K562 (cell line): ENCODE results near the gene ERICH2. TPM values are rescaled to one million over a fixed set of nuclear protein-coding genes. Genes with fewer than 3 reads are reported as not detected.

Experiments used
- CCAR2 ChIP-seq: fragments of 200-400 bp; formaldehyde crosslinking; IDR thresholded peaks from 2 replicates; pipeline ENCODE4 v1.6.1; 2017; ENCODE audit warnings: mild to moderate bottlenecking, low read depth, low read length
- CTBP1 ChIP-seq: fragments of 450-650 bp; IDR thresholded peaks from 2 replicates; pipeline ENCODE4 v1.6.1; 2016; ENCODE audit warnings: borderline replicate concordance
- CXXC5 ChIP-seq: fragments of 250-450 bp; sonication (Bioruptor Pico); IDR thresholded peaks from 2 replicates; pipeline ENCODE4 v1.8.0; 2022; ENCODE audit warnings: inconsistent platforms, mild to moderate bottlenecking, moderate library complexity
- GABPB2 ChIP-seq: fragments of 250-450 bp; sonication (Bioruptor Pico); conservative IDR thresholded peaks from 2 replicates; pipeline ENCODE4 v1.5.1; 2021; ENCODE audit warnings: mild to moderate bottlenecking
- GATA2 ChIP-seq: sonication (generic); formaldehyde crosslinking; IDR thresholded peaks from 2 replicates; pipeline ENCODE4 v1.4.0; 2020; ENCODE audit warnings: mild to moderate bottlenecking, missing genetic modification reagents
- GTF2E2 ChIP-seq: fragments of 200-800 bp; sonication (Bioruptor generic); IDR thresholded peaks from 2 replicates; pipeline ENCODE4 v1.6.1; 2016; ENCODE audit warnings: missing genetic modification characterization, missing compliant biosample characterization
- ID3 ChIP-seq, 2 experiments: fragments of 250-450 bp in 1 of 2; fragments of 450-650 bp in 1 of 2; sonication (Bioruptor Pico) in 1 of 2; IDR thresholded peaks; 2 replicates each; pipeline versions ENCODE4 v1.6.1 to v1.8.0; 2016 to 2021; ENCODE audit warnings: mild to moderate bottlenecking in 2 of 2, moderate library complexity in 2 of 2, missing compliant biosample characterization in 1 of 2, missing genetic modification characterization in 1 of 2
- IFI16 ChIP-seq: fragments of 250-450 bp; sonication (Bioruptor Pico); IDR thresholded peaks from 2 replicates; pipeline ENCODE4 v2.1.2; 2022; ENCODE audit warnings: mild to moderate bottlenecking, inconsistent platforms
- KAT2B ChIP-seq: IDR thresholded peaks from one replicate; pipeline ENCODE4 v1.6.1; 2012; ENCODE audit warnings: low read depth, mild to moderate bottlenecking, control low read depth, inconsistent platforms, low read length, moderate library complexity
- KDM4B ChIP-seq, 2 experiments: fragments of 450-650 bp in 1 of 2; sonication (generic) in 1 of 2; IDR thresholded peaks; 2 replicates each; pipeline ENCODE4 v1.6.1; 2016 to 2017; ENCODE audit warnings: borderline replicate concordance in 2 of 2, antibody characterized with exemption in 1 of 2, low read depth in 1 of 2, mild to moderate bottlenecking in 1 of 2
- NR2C2 ChIP-seq, 2 experiments: fragments of 200-800 bp in 1 of 2; sonication (Bioruptor generic) in 1 of 2; sonication (generic) in 1 of 2; formaldehyde crosslinking in 1 of 2; IDR thresholded peaks; 2 replicates each; pipeline versions ENCODE4 v1.6.1 to v1.8.0; 2016 to 2022; ENCODE audit warnings: mild to moderate bottlenecking in 1 of 2, missing compliant biosample characterization in 1 of 2, missing genetic modification characterization in 1 of 2, missing genetic modification reagents in 1 of 2
- POU5F1 ChIP-seq: fragments of 150-350 bp; IDR thresholded peaks from 2 replicates; pipeline ENCODE4 v1.6.1; 2014; ENCODE audit warnings: borderline replicate concordance, low read length, low read depth, mild to moderate bottlenecking; ENCODE audit not compliant: partially characterized antibody
- SFPQ ChIP-seq: fragments of 200-400 bp; formaldehyde crosslinking; IDR thresholded peaks from 2 replicates; pipeline ENCODE4 v1.6.1; 2017; ENCODE audit warnings: mild to moderate bottlenecking, low read depth, low read length, moderate library complexity
- SNAPC5 ChIP-seq: fragments of 250-450 bp; sonication (Bioruptor Pico); IDR thresholded peaks from 2 replicates; pipeline ENCODE4 v1.8.0; 2021; ENCODE audit warnings: moderate library complexity, mild to moderate bottlenecking, inconsistent platforms
- STAT5B ChIP-seq: fragments of 250-450 bp; sonication (Bioruptor Pico); IDR thresholded peaks from 2 replicates; pipeline ENCODE4 v1.8.0; 2021; ENCODE audit warnings: mild to moderate bottlenecking, inconsistent platforms
- UBTF ChIP-seq, 2 experiments: IDR thresholded peaks; 2 replicates each; pipeline ENCODE4 v1.6.1; 2012; ENCODE audit warnings: improper control_type of control experiment in 2 of 2, low read depth in 2 of 2, low read length in 2 of 2, borderline replicate concordance in 1 of 2
- ZNF695 ChIP-seq: fragments of 450-650 bp; formaldehyde crosslinking; IDR thresholded peaks from 2 replicates; pipeline ENCODE4 v1.4.0; 2020; ENCODE audit warnings: mild to moderate bottlenecking, moderate library complexity
- ZNF696 ChIP-seq: fragments of 250-450 bp; sonication (Bioruptor Pico); conservative IDR thresholded peaks from 2 replicates; pipeline ENCODE4 v1.4.0; 2020; ENCODE audit warnings: mild to moderate bottlenecking, moderate library complexity
- polyA plus RNA-seq, 8 experiments: library from polyadenylated mRNA; depleted of rRNA in 4 of 8; stranded (reverse) in 5 of 8; unstranded in 3 of 8; fragments of >200 nt; fragmentation: Nextera tagmentation in 2 of 8; fragmentation: Illumina TruSeq in 1 of 8; extraction: Ambion mirVana in 2 of 8; extraction: Trizol in 1 of 8; gene quantifications; 2 replicates each; pipeline versions ENCODE4 v1.2.1 to v1.2.3, GENCODE V29; 2011 to 2014; ENCODE audit warnings: inconsistent platforms in 1 of 8, missing spikeins in 1 of 8
- total RNA-seq, 7 experiments: library from RNA; depleted of rRNA in 6 of 7; stranded (reverse); fragments of >200 nt in 6 of 7; fragmentation: Illumina TruSeq in 2 of 7; extraction: Trizol in 2 of 7; gene quantifications; 2 replicates each; pipeline versions ENCODE4 v1.2.1 to v1.2.3, GENCODE V29; 2011 to 2021; ENCODE audit warnings: low replicate concordance in 1 of 7

The ERICH2 gene
- total and polyA plus RNA-seq, 9 of the 15 experiments (the other 6 are each of a cell fraction or from before 2014, with no cell fraction given) = 0.85 to 2.4 (median 1.6) TPM

- TF ChIP-seq ID3 (CRISPR knock-in tag; IDR thresholded peaks at IDR 0.05) (no peak), ID3 (tag; IDR thresholded peaks at IDR 0.05) (no peak), SNAPC5 (CRISPR knock-in tag) (no peak), KDM4B (IDR thresholded peaks at IDR 0.05; ENCODE audit: borderline replicate concordance in 2 of 2, low read depth in 1 of 2) (no peak), GTF2E2 (no peak; the same call in 1 of the 2 replicates), NR2C2 (CRISPR knock-in tag; IDR thresholded peaks at IDR 0.05) (no peak), NR2C2 (tag; IDR thresholded peaks at IDR 0.05) (0 out of 2 replicates have a peak, but pooled peaks have one; percentile 18), POU5F1 (no peak), SFPQ (no peak), STAT5B (CRISPR knock-in tag) (no peak), ZNF696 (CRISPR knock-in tag) (no peak), CCAR2 (no peak), CTBP1 (no peak), UBTF (IDR thresholded peaks at IDR 0.05; ENCODE audit: borderline replicate concordance in 1 of 2, low read depth in 2 of 2, low read length in 2 of 2) (no peak), ZNF695 (CRISPR knock-in tag) (no peak), GABPB2 (CRISPR knock-in tag) (no peak), CXXC5 (CRISPR knock-in tag) (peak; percentile 65), GATA2 (CRISPR knock-in tag) (no peak), KAT2B (no peak), IFI16 (CRISPR knock-in tag) (no peak)
Measured at GRCh38 chr2:170744248-170745002, 25.8 kb upstream of the ERICH2 start (continued).
